GM12864 (cell line): Measurements from ENCODE around the gene RAB11B.
"Not testable (repeated sequence)": the region's sequence is repeated elsewhere in the genome, so short reads cannot be mapped to it uniquely, and the experiment has no call there.

Experiments used
- DNase-seq: peaks from one replicate; pipeline ENCODE4 v3.0.0-alpha.2; 2011; ENCODE audit warnings: low read depth
- H3K4me3 ChIP-seq: 2 replicates; pipeline ENCODE4 v1.5.1; 2011; ENCODE audit warnings: mild to moderate bottlenecking, low read depth, low read length, control low read depth
- CTCF ChIP-seq: IDR thresholded peaks from 2 replicates; pipeline ENCODE4 v1.5.1; 2011; ENCODE audit warnings: low read depth, mild to moderate bottlenecking, moderate library complexity, low read length, control low read depth, inconsistent platforms; ENCODE audit errors: missing control alignments

The RAB11B gene

GRCh38 chr19:8403098-8403819, 13.1 kb downstream of the RAB11B start:
- no peak for TF ChIP-seq CTCF
- DNase-seq: no peak
- H3K4me3 ChIP-seq: no peak overlapping the region

- TF ChIP-seq CTCF: no peak
- no peak for DNase-seq
- no peak overlapping the region for H3K4me3 ChIP-seq
Observed at GRCh38 chr19:8403820-8404109, 13.6 kb downstream of the RAB11B start.

- no peak for TF ChIP-seq CTCF
- no peak for DNase-seq
Observed at GRCh38 chr19:8404391-8405151, 14.4 kb downstream of the RAB11B start.

GRCh38 chr19:8410718-8411117, 20.6 kb downstream of the RAB11B start:
- not testable (repeated sequence) for H3K4me3 ChIP-seq, DNase-seq

More at GRCh38 chr19:8404391-8405151, 14.4 kb downstream of the RAB11B start:
- no peak overlapping the region for H3K4me3 ChIP-seq

GRCh38 chr19:8412783-8413628, 22.8 kb downstream of the RAB11B start, which contains the start of gene MARCHF2:
Gene MARCHF2, plus strand, starts transcription at chr19:8413305. Its CDS starts 8,536 bp downstream, at chr19:8421841.
- TF ChIP-seq CTCF: peak; percentile 55
- peak; percentile 87 for DNase-seq
- peak within 1 kb of the TSS; percentile 93 for H3K4me3 ChIP-seq

- no peak for TF ChIP-seq CTCF
Observed at GRCh38 chr19:8413629-8413995, 23.5 kb downstream of the RAB11B start.

GRCh38 chr19:8416796-8417195, 26.6 kb downstream of the RAB11B start:
- H3K4me3 ChIP-seq: no peak overlapping the region
- no peak for DNase-seq
- TF ChIP-seq CTCF: no peak

More at GRCh38 chr19:8413629-8413995, 23.5 kb downstream of the RAB11B start:
- DNase-seq: no peak
- H3K4me3 ChIP-seq: peak overlapping the region; percentile 93
